ENCODE measurements around the gene THAP5. TPM values are rescaled to one million over a fixed set of nuclear protein-coding genes. Genes with fewer than 3 reads are reported as not detected.

THAP5 gene
- total RNA-seq, 1 experiment from 2014 or later, result 28.5 TPM

DNA sequence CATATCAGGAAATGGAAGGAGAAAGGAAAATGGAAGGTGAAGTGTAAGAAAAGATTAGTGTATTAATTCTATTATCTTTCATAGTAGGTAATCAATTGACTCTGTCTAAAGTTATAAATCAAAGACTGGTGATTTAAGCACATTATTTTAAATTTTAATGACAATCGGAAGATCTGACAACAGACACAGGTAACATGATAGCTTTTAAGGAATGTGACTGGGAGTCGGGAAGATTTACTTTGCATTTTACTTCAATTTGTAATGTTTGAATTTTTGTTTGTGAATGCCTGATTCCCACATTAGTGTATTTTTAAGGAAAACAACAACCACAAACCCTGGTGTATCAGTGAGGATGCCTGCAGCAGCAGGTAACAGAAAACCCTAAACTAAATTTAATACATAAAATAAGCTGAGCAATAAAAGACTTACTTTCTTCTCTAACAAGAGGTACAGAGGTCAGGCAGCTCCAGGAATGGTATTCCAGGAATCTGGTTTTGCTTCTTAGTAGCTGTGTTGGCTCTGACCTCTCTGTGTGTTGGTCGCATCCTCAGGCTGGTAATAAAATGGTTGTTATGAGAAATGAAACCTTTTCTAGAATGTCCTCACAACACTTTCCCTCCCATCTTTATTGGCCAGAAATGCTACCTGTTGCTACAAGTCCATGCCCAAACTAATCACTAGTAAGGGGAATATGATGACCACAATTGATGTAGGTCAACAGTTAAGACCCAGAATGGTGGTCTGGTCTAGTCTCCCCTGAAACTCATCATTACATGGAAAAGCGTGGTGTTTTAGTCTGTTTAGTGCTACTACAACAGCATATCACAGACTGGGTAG lies 12.4 kb upstream of the THAP5 start:
- intact Hi-C loops (cut with micrococcal nuclease; ENCODE audit: unreplicated experiment), result loop anchor here (1.0 kb wide), 1 partner anchor 53 kb away; no protein-coding TSS in a partner anchor
- no TSS peak for BruUV-seq (replicated peaks)
- TF ChIP-seq EZH2 (IDR thresholded peaks at IDR 0.05; ENCODE audit: low read depth), result no peak
- TF ChIP-seq, protein P1, sequence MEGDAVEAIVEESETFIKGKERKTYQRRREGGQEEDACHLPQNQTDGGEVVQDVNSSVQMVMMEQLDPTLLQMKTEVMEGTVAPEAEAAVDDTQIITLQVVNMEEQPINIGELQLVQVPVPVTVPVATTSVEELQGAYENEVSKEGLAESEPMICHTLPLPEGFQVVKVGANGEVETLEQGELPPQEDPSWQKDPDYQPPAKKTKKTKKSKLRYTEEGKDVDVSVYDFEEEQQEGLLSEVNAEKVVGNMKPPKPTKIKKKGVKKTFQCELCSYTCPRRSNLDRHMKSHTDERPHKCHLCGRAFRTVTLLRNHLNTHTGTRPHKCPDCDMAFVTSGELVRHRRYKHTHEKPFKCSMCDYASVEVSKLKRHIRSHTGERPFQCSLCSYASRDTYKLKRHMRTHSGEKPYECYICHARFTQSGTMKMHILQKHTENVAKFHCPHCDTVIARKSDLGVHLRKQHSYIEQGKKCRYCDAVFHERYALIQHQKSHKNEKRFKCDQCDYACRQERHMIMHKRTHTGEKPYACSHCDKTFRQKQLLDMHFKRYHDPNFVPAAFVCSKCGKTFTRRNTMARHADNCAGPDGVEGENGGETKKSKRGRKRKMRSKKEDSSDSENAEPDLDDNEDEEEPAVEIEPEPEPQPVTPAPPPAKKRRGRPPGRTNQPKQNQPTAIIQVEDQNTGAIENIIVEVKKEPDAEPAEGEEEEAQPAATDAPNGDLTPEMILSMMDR (conservative IDR thresholded peaks at IDR 0.05), result no peak
- Histone ChIP-seq H4K20me1 (ENCODE audit: insufficient read depth) (no peaks in the 10 kb centered on the region), H2AFZ (no peak overlapping the region), H3K4me3 (peak overlapping the region; percentile 8; the same call in 1 of the 2 replicates), H3K27me3 (ENCODE audit: insufficient read depth, low read depth) (no peaks in the 10 kb centered on the region), H3K4me1 (replicated peaks; ENCODE audit: insufficient read depth) (peaks cover 16% of the 10 kb centered on the region), H3K36me3 (ENCODE audit: low read depth) (peaks cover 11% of the 10 kb centered on the region; the same call in 1 of the 2 replicates), H3K9me2 (ENCODE audit: insufficient read depth) (no peaks in the 10 kb centered on the region), H3K27ac (peak overlapping the region; percentile 58), H3K9me3 (ENCODE audit: insufficient read depth, low read depth) (no peaks in the 10 kb centered on the region; the same call in 1 of the 2 replicates), H3F3A (ENCODE audit: insufficient read depth, low read depth) (peaks cover 3% of the 10 kb centered on the region; the same call in 1 of the 2 replicates), H3K4me2 (peak overlapping the region; percentile 55), H3K79me2 (ENCODE audit: low read depth) (no peaks in the 10 kb centered on the region)
- DNase-seq, result peak; percentile 53 to 73
- ChIA-PET POLR2A (ENCODE audit: unreplicated experiment) (interaction anchor here (0.5 to 0.9 kb wide), 6 partner anchors 12 to 1231 kb away, joined by 3 to 7 read pairs (median 4); partner anchors contain the start of genes DNAJB9, PNPLA8 and THAP5), CTCF (no interaction called here)

- intact Hi-C loops (cut with micrococcal nuclease; ENCODE audit: unreplicated experiment), result no loop called here
- peaks cover 14% of the 10 kb centered on the region; the same call in 1 of the 2 replicates for H3K36me3 ChIP-seq (ENCODE audit: low read depth)
- H3K27ac ChIP-seq, result no peak overlapping the region
- H3K79me2 ChIP-seq (ENCODE audit: low read depth), result no peaks in the 10 kb centered on the region
- no peak overlapping the region for H3K4me3 ChIP-seq
- BruUV-seq (replicated peaks), result no TSS peak
- H2AFZ ChIP-seq, result no peak overlapping the region
- H3K27me3 ChIP-seq (ENCODE audit: insufficient read depth, low read depth), result no peaks in the 10 kb centered on the region
- TF ChIP-seq, protein P1 (conservative IDR thresholded peaks at IDR 0.05), result no peak
- no peak for TF ChIP-seq EZH2 (IDR thresholded peaks at IDR 0.05; ENCODE audit: low read depth)
- DNase-seq, result no peak
- peaks cover 16% of the 10 kb centered on the region for H3K4me1 ChIP-seq (replicated peaks; ENCODE audit: insufficient read depth)
- H3K4me2 ChIP-seq, result no peak overlapping the region
- H3K9me3 ChIP-seq (ENCODE audit: insufficient read depth, low read depth), result no peaks in the 10 kb centered on the region; the same call in 1 of the 2 replicates
- ChIA-PET CTCF (no interaction called here), POLR2A (ENCODE audit: unreplicated experiment) (no interaction called here)
- no peaks in the 10 kb centered on the region for H3K9me2 ChIP-seq (ENCODE audit: insufficient read depth)
- no peaks in the 10 kb centered on the region for H4K20me1 ChIP-seq (ENCODE audit: insufficient read depth)
- peaks cover 3% of the 10 kb centered on the region; the same call in 1 of the 2 replicates for H3F3A ChIP-seq (ENCODE audit: insufficient read depth, low read depth)
Measured at GRCh38 chr7:108580298-108580697, 10.8 kb upstream of the THAP5 start.

DNA sequence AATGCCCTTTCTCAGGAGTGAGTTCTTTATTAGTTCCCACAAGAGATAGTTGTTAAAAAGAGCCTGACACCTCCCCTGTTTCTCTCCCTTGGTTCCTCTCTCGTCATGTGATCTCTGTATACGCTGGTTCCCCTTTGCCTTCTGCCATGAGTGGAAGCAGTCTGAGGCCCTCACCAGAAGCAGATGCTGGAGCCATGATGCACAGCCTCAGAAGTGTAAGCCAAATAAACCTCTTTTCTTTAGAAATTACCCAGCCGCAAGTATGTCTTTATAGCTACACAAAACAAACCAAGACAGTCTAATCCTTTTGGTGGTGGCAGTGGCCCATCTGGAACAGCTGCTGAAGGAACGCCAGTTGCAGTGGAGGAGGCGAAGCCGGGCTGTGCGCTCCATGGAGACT lies 9.4 kb upstream of the THAP5 start:
- H3K27ac ChIP-seq, result no peak overlapping the region
- no peaks in the 10 kb centered on the region for H3K9me2 ChIP-seq (ENCODE audit: insufficient read depth)
- peaks cover 16% of the 10 kb centered on the region for H3K4me1 ChIP-seq (replicated peaks; ENCODE audit: insufficient read depth)
- H2AFZ ChIP-seq, result no peak overlapping the region
- H4K20me1 ChIP-seq (ENCODE audit: insufficient read depth), result peaks cover 4% of the 10 kb centered on the region; the same call in 1 of the 2 replicates
- no TSS peak for BruUV-seq (replicated peaks)
- TF ChIP-seq EZH2 (IDR thresholded peaks at IDR 0.05; ENCODE audit: low read depth), result no peak
- TF ChIP-seq, protein P1 (conservative IDR thresholded peaks at IDR 0.05), result no peak
- H3F3A ChIP-seq (ENCODE audit: insufficient read depth, low read depth), result peaks cover 3% of the 10 kb centered on the region; the same call in 1 of the 2 replicates
- H3K9me3 ChIP-seq (ENCODE audit: insufficient read depth, low read depth), result no peaks in the 10 kb centered on the region; the same call in 1 of the 2 replicates
- peaks cover 27% of the 10 kb centered on the region for H3K36me3 ChIP-seq (ENCODE audit: low read depth)
- no peak overlapping the region for H3K4me2 ChIP-seq
- ChIA-PET CTCF (no interaction called here), POLR2A (ENCODE audit: unreplicated experiment) (no interaction called here)
- no peak overlapping the region for H3K4me3 ChIP-seq
- intact Hi-C loops (cut with micrococcal nuclease; ENCODE audit: unreplicated experiment), result no loop called here
- no peaks in the 10 kb centered on the region for H3K27me3 ChIP-seq (ENCODE audit: insufficient read depth, low read depth)
- H3K79me2 ChIP-seq (ENCODE audit: low read depth), result no peaks in the 10 kb centered on the region
- no peak for DNase-seq
